ENCODE measurements around the gene NUDT14.

NUDT14 gene

DNA sequence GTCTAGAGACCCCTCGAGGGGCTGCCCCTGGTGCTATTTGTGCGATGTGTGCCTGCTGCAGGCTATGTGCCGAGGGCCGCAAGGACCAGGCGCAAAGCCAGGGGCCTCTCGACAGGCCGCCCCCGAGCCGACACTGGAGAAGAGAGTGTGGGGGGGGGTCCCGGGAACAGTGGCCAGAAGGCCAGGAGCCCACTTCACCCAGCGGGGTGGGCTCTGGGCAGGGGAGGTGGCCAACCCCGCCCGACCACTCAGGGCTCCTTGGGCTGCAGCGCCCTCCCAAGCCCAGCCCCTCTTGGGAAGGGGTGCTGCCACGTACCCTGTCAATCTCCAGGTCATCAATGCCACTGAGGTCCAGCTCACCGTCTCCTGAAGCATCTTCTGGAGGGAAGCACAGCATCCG is 38.6 kb upstream of the NUDT14 start:
- ChIA-PET POLR2A (no interaction called here), CTCF (no interaction called here)
- TF ChIP-seq, protein P1, sequence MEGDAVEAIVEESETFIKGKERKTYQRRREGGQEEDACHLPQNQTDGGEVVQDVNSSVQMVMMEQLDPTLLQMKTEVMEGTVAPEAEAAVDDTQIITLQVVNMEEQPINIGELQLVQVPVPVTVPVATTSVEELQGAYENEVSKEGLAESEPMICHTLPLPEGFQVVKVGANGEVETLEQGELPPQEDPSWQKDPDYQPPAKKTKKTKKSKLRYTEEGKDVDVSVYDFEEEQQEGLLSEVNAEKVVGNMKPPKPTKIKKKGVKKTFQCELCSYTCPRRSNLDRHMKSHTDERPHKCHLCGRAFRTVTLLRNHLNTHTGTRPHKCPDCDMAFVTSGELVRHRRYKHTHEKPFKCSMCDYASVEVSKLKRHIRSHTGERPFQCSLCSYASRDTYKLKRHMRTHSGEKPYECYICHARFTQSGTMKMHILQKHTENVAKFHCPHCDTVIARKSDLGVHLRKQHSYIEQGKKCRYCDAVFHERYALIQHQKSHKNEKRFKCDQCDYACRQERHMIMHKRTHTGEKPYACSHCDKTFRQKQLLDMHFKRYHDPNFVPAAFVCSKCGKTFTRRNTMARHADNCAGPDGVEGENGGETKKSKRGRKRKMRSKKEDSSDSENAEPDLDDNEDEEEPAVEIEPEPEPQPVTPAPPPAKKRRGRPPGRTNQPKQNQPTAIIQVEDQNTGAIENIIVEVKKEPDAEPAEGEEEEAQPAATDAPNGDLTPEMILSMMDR (IDR thresholded peaks at IDR 0.05; ENCODE audit: insufficient read depth, low read length, missing control alignments) = no peak
- no peak for DNase-seq (ENCODE audit: low read depth, low spot score)
- no peak overlapping the region for H3K4me3 ChIP-seq (ENCODE audit: low read depth, low read length)

DNA sequence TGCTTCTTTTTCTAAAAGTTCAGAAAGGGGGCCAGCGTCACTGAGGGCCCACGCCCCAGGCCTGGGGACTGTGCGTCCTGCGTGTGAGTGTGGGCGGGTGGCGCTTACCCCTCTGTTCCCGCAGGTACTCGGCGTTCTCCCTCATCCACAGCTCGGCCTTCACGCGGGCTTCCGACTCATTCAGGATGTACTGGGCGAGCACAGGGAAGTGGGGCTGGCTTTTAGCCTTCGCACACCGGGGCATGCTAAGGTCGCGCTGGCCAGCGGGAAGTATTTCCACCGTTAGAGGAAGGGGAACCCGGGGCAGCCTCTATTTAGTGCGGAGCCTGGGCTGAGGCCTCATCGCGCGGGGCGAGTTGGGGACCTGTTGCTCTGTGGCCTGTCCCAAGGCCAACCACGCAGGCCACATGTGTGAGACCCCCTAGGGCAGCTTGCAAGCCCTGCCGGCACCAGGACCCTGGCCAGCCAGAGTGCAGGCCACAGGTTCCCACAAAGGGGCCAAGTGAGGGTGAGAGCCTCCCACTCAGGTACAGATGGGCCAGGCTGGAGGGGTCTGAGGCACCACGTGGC is 38.0 kb upstream of the NUDT14 start:
- POLR2A ChIA-PET = no interaction called here
- CTCF ChIA-PET = no interaction called here
- no peak for DNase-seq (ENCODE audit: low read depth, low spot score)
- TF ChIP-seq, protein P1 (IDR thresholded peaks at IDR 0.05; ENCODE audit: insufficient read depth, low read length, missing control alignments) = no peak
- no peak overlapping the region for H3K4me3 ChIP-seq (ENCODE audit: low read depth, low read length)

DNA sequence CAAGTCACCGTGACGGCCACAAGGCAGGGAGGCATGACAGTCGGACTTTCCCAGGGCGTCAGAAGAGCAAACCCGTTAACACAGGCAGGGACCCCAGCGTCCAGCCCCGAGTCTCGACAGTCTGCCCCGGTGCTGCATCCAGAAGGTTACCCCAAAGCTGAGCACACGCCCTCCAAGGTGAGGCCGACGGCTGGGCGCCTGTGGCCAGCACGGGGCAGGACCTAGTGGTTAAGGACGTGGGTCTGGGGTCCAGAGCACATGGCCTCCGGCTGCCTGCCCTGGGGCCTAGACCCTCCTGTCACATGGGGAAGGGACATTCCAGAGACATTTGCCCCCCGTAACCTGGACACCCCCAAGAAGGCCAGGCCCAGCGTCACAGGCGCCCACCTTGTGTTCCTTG is 37.5 kb upstream of the NUDT14 start:
- ChIA-PET CTCF (no interaction called here), POLR2A (no interaction called here)
- DNase-seq (ENCODE audit: low read depth, low spot score) = no peak
- no peak overlapping the region for H3K4me3 ChIP-seq (ENCODE audit: low read depth, low read length)
- TF ChIP-seq, protein P1 (IDR thresholded peaks at IDR 0.05; ENCODE audit: insufficient read depth, low read length, missing control alignments) = no peak

DNA sequence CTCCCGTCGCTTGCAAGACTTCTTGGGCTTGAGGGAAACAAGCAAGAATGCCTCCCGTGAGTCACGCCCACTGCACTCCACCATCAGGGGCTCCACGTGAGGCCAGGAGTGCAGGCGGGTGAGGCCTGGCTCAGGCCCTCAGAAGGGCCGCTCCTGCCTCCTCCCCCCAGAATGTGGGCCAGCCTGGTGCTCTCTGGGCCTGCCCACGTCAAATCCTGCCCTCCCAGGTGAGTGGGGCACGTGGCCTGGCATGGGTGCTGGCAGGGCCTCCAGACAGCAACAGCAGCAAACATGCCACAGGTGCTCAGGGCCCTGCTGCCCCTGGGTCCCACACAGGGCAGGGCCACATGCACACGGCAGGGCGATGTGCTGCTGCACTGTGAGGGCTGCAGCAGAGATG is 36.7 kb upstream of the NUDT14 start:
- DNase-seq (ENCODE audit: low read depth, low spot score) = no peak
- TF ChIP-seq, protein P1 (IDR thresholded peaks at IDR 0.05; ENCODE audit: insufficient read depth, low read length, missing control alignments) = no peak
- ChIA-PET POLR2A (no interaction called here), CTCF (no interaction called here)
- no peak overlapping the region for H3K4me3 ChIP-seq (ENCODE audit: low read depth, low read length)

DNA sequence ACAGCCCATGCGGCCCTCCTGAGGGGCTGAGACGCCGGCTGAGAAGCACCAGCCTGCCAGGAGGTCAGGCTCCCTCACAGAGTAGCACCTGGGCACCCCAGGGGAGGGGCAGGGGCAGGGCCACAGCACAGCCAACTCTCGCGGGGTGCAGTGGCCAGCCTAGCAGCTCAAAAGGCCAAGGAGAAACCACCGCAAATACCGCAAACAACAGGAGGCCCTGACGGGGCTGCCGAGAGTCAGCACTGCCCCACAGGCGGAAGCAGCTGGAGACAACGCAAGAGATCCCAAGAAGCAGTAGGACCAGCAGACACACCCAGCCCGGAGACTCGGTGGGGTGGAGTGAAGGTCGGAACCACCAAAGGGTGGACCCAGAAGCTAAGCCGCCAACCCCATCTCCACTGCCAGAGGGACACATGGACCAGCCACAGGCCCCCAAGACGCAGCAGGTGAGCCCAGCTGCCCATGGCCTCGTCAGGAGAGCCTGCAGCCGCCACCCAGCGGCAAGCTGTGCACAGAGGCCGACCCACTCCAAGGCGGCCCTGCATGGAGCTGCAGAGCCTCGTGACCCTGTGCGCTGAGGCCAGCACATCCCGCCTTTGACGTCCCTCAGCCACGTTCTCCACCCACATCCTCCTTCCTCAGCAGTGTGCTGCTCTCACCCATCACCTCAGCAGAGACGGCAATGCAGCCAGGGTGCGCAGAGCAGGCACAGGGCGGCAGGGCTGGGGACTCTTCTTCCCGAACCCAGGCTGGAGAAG is 35.6 kb upstream of the NUDT14 start:
- H3K4me3 ChIP-seq (ENCODE audit: low read depth, low read length) = no peak overlapping the region
- ChIA-PET CTCF (interaction anchor here (1.3 kb wide), 2 partner anchors 12 to 15 kb away, joined by 4 to 6 read pairs; no protein-coding TSS in a partner anchor), POLR2A (no interaction called here)
- TF ChIP-seq, protein P1 (IDR thresholded peaks at IDR 0.05; ENCODE audit: insufficient read depth, low read length, missing control alignments) = no peak
- no peak for DNase-seq (ENCODE audit: low read depth, low spot score)

DNA sequence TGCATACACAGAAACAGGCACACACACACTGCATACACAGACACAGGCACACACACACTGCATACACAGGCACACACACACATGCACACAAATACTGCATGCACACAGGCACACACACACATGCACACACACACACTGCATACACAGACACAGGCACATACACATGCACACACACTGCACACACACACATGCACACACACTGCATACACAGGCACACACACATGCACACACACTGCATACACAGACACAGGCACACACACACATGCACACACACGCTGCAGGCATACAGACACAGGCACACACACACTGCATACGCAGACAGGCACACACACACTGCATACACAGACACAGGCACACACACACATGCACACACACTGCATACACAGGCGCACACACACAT is 34.5 kb upstream of the NUDT14 start:
- POLR2A ChIA-PET = no interaction called here
- CTCF ChIA-PET = no interaction called here
- DNase-seq (ENCODE audit: low read depth, low spot score) = no peak
- TF ChIP-seq, protein P1 (IDR thresholded peaks at IDR 0.05; ENCODE audit: insufficient read depth, low read length, missing control alignments) = no peak
- H3K4me3 ChIP-seq (ENCODE audit: low read depth, low read length) = no peak overlapping the region
